AG09309 (cell line): ENCODE data around the gene PCBP4.

ENCODE experiments used
- DNase-seq: peaks from one replicate; pipeline ENCODE4 v3.0.0-alpha.2; 2010; ENCODE audit warnings: low read depth
- H3K4me3 ChIP-seq: 2 replicates; pipeline ENCODE4 v1.5.1; 2011; ENCODE audit warnings: mild to moderate bottlenecking, low read depth, low read length, moderate library complexity; ENCODE audit not compliant: control insufficient read depth
- CTCF ChIP-seq: IDR thresholded peaks from 2 replicates; pipeline ENCODE4 v1.5.1; 2011; ENCODE audit warnings: mild to moderate bottlenecking, low read depth, low read length, inconsistent platforms; ENCODE audit not compliant: insufficient read depth, control insufficient read depth; ENCODE audit errors: missing control alignments

PCBP4 gene

GRCh38 chr3:51980253-51980652 lies 13.0 kb upstream of the PCBP4 start:
- no peak overlapping the region for H3K4me3 ChIP-seq
- TF ChIP-seq CTCF: no peak
- DNase-seq: no peak

DNA sequence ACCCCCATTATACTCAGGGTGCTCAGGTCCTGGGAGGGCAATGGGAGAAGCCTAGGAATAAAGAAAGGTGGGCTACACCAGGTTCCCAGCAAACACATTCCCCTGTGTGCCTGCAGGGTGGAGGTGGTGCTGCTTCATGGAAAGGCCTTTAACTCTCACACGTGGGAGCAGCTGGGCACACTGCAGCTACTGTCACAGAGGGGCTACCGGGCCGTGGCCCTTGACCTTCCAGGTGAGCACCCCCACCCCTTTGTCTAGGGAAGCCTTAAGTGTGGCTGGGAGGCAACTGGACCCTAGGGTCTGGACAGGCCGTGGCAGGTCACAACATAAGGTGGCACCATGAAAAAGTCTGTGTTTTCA lies 10.9 kb upstream of the PCBP4 start:
- DNase-seq: no peak
- TF ChIP-seq CTCF: no peak
- H3K4me3 ChIP-seq: no peak overlapping the region

DNA sequence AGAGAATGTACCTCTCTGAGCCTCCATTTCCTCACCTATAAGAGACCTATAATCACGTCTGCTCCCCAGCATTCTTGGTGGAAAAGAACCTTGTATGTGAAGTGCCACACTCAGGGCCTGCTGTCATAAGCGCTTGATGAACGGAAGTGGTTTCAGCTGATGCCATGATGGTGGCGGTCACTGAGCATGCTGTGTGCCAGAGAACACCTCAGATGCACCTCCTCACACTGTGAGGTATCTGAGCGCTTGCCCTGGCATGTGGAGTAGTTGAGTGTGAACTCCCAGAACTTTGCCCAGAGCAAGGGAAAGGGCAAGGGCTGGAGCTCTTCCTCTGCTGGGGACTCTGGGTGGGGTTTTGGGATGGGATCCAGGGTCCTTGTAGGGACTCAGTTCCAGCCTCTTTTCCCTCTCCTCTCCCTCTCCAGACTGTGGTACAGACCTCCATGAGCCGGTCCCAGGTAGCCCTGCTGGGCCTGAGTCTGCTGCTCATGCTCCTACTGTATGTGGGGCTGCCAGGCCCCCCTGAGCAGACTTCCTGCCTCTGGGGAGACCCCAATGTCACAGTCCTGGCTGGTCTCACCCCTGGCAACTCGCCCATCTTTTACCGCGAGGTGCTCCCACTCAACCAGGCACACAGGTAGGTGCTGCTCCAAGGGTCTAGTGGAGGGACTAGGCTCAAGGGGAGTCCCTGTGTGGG lies 10.3 kb upstream of the PCBP4 start:
- TF ChIP-seq CTCF: no peak

DNA sequence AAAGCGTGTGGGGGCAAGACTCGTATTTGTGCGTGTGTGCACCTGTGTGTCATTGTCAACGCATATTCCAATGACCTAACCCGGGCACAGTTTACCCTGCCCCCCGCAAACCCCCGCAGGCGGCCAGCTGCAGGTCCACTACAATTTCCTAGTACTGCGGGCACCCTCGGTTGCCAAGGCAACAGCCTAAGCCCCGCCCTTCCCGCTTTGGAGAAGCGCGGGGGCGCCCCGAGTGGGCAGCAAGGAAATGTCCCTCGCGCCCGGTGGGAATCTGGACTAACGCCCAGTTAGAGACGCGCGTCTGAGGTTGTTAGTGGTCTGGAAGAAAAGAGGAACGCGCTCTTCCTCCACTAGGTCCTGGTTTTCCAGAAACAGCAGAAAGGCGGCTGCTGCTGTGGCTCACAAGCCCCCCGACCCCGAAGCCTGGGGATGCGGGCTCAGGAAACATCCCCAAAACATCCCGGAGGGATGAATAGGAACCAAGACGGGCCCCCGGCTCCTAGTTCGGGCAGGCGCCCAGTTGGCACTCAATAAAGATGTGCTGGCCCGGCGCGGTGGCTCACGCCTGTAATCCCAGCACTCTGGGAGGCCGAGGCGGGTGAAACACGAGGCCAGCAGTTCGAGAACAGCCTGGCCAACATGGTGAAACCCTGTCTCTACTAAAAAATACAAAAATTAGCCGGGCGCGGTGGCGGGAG lies 8.7 kb upstream of the PCBP4 start:
- DNase-seq: peak; percentile 7
- peak overlapping the region; percentile 0; the same call in 1 of the 2 replicates for H3K4me3 ChIP-seq
- no peak for TF ChIP-seq CTCF

More for the DNA sequence above, 10.3 kb upstream of the PCBP4 start:
- no peak for DNase-seq
- H3K4me3 ChIP-seq: no peak overlapping the region

- no peak for TF ChIP-seq CTCF
- no peak for DNase-seq
- peak within 1 kb of the TSS; percentile 93 for H3K4me3 ChIP-seq
These were observed 8.0 kb upstream of the PCBP4 start, which contains the start of gene ABHD14A for GRCh38 chr3:51974963-51975851. Gene ABHD14A, plus strand, starts transcription at chr3:51975064. Its CDS starts 72 bp downstream, at chr3:51975136.

- TF ChIP-seq CTCF: no peak
- DNase-seq: no peak
- peak overlapping the region; percentile 53 for H3K4me3 ChIP-seq
These were observed 7.2 kb upstream of the PCBP4 start for GRCh38 chr3:51974277-51974962.
